ENCODE data around the gene RAPGEF1.

The RAPGEF1 gene

DNA sequence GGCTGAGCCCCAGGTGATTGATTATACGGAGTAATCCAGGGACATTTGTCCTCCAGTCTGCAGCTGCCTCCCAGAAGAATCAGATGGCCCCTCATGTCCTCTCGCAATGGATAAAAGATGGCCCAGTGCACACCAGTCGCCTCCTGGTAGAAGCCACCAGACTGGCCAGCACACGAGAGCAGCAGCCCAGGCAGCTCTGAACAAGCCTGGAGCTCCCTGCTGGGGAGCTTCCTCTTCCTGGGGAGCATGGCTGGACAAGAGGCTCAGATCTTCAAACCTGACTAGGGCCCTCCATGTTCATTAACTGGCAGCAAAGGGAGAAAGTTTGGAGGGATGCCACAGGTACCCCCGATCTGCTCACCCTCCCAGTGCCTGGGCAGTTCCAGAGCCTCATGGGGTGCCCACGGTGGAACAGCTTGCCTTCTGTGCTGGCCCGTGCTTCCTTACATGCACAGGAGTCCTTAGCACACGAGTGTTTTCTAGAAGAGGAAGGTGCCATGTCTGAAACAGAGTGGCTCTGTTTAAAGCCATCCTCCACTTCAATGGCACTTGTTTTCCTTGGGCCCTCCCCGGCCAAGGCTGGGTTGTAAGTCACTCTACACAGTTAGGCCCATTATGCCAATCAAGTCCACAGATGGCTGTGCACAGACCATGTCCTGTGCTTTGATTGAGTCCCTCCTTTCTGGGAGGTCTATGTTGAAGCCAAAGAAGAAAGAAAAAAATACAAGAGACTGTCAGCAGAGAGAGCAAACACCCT, 118.9 kb downstream of the RAPGEF1 start:
- DNase-seq = no peak

DNA sequence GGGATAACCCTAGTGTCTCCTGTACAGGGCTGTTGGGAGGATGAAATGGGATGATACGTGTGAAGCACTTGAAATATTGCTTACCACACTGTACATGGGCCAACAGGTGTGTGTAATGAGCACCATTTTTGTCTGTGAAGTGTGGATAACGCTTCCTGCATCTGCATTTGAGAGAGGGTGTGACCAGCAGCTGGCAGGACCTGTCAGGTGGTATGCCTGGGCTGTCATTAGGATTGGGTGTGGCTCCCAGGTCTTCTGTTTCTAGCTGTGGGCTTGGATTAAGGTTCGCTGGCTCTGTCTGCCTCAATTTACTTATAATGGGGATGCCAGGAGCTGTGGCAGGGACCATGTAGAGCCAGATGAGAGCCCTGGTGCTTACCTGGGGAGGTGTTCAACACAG, 120.2 kb downstream of the RAPGEF1 start:
- DNase-seq = no peak

DNA sequence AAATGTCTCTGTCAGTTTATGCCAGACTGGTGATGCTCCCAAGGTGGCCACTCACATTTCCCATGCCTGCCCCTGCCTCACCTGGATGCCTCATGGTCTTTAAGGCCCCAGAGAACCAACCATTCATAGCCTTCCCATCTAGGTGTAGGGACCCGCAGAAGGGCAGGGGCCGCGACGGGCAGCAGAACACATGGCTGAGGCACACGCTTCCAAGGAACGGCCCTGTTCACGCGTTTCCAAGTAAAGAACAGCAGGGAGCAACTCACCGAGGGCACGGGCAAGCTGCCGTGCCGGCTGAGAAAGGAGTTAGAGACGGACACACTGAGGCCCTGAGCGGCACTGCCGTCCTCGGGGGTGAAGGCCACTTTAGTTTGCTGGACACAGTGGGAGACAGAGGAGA, 121.1 kb downstream of the RAPGEF1 start:
- DNase-seq = no peak

DNA sequence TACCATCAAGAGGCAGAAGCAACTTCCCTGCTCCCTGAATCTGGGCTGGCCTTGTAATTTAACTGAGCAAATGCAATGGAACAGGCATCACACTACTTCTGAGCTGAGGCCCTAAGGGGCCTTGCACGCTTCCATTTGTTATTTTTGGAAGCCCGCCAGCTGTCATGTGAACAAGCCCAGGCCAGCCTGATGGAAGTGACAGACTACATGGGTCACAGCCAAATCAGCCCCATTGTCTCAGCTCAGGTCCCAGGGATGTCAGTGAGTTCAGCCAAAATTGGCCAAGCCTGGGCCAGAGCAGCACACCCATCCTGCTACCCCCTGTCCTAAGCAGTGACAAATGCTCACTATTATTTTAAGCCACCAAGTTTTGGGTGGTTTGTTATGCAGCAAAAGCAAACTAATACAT, 121.8 kb downstream of the RAPGEF1 start:
- no peak for DNase-seq

GRCh38 chr9:131617611-131618010, 122.3 kb downstream of the RAPGEF1 start:
- DNase-seq = no peak

DNA sequence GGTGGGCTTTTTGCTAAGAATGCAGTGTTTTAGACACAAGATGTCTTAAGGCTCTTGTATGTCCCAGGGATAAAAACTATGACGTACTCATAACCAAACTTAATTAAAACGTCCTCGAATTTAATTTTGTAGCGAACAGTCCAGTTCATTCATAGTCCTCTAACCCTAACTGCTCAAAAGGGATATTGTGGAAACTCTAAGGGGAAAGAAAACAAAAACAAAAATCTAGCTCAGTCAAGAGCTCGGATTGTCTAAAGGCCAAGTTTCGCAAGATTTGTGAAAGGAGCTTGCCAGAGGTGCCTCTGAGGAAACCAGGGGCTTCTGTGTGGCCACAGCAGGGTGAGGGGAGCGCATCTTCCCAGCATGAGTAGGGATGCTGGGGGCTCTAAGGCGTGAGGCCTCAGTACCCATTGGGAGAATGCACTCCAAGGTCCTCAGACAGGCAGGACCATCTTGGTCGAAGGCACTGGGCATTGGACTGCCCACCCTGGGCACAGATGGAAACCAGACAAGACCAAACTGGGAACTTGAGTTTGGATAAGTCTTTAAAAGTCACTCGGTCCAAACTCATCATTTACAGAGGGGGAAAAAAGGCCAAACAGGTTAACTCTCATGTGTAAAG, 122.8 kb downstream of the RAPGEF1 start:
- no peak for DNase-seq

DNA sequence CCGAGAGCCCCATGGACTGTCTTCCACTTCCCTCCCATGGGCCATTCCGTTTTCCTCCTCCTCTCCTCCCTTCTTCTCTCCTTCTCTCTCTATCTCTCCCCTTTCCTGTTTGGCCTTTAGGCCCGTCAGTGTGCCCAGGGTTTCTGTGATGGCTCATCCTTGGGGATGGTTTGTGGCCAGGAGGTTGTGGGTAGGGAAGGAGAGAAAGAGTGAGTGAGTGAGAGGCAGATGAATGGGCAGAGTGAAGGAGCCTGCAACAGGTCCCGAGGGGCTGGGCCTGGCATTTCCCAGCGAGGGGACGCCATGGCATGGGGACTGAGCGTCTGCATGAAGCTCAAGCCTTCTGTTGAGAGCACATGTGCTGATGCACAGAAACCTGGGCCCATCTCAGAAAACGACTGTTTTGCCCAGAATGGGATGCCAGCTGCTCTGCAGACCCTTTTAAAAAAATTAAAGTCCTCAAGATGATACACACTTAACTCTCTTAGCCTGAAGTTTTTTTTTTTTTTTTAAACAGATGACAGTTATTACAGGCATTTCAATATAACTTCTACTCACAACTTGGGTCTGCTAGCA, 125.4 kb downstream of the RAPGEF1 start:
- DNase-seq = no peak

GRCh38 chr9:131613921-131614320, 126.0 kb downstream of the RAPGEF1 start:
- no peak for DNase-seq

DNA sequence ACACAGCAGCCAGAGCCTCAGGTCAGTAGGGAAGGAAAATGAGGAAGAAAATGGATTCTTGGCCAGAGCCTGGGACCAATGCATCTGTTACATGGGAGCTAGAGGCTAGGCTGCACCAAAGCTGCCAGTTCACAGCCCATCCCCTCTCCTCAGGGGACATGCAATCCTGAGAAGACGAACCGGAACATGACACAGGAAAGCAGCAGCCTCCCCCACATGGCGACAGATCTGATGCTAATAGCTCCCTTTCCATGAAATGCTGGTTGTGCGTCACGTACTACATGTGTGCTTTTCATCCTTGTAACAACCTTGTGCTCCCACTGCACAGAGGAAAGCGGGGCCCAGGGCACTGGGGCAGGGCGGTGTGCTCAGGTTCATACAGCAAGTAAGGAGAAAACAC, 127.0 kb downstream of the RAPGEF1 start:
- DNase-seq = no peak

DNA sequence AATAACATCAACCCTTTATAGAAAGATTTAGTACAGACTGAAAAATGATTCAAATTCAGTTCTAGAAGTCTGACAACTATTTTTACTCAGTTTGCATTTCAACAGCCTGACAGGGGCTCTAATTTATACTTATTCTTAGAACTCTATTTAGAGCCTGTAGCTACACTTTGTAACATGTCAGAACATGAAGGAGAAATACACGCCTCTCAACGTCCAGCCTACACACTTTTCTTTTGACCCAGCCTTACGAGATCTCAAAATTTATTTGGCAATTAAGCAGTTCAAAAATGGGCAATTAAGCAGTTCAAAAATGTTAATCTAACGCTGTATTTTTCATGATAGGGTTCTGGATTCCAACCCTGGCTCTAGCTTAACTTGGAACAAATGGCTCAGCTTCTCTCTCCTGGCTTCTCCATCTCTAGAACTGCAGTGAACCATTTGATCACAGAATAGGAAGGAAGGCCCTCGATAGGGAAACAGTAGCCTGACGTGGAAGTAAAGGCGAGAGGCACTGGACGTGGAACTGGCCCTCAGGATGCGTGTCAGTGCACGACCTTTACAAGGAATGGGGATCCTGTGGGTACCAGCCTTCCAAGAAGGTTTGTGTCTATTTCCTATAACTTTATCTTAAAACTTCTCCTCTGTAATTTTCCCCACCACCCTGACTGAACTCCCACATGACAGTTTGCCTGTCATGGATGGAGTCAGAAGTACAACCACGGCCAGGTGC, 128.1 kb downstream of the RAPGEF1 start:
- no peak for DNase-seq

DNA sequence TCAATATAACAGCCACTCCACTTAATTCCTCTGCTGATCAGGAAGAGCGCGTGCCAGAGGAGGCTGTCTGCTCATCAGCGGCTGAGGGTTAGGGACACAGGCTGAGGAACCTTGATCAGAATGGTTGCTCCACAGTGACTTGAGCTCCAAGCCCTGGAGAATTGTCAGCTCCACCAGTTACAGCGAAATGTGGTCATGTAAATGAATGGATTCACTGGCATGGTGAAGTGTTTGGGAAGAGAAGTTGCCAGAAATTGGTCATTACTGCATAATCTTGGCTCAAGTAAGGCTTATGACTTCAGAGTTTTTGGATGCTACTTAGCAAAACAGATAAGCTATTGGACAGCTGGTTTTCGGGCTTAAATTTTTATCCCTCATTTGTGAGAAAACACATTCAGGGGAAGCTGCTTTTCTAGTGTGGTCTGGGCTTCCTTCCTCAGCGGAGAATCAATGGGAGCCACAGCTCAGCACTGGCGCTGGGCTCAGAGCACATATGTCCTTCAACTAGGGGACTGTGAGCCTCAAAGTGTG, 129.6 kb downstream of the RAPGEF1 start:
- DNase-seq = peak; percentile 21 to 38

DNA sequence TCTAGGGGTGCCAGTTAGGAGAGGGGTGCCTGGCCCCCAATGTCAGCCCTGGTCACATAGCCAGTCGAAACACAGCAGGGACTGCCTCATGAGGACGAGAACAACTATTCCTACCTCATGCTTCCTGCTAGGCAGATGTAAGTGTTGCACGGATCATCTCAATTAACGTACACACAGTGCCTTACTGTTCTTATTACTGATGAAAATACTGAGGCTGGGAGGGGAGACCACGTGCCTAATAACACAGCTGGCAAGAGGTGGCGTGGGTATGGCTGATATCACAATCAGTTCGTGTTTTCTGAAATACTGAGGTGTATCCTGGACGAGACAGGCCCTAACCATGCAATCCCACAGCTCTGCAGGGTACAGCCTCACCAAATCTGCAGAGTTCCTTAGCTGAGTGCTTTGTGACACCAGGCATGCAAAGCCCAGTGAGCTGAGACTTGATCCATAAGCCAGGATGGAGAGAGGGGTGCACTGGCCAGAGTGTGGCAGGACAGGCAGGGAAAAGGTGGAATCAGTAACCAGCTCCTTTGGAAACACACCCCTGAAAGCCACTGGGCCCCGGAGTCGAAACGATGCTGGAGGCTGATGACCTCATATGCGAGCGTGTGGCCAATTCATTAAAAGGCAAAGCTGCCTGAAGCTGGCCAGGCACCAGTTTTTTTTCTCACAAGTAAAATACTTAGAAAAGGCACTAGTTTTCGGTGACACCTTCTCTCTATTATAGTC, 130.6 kb downstream of the RAPGEF1 start:
- DNase-seq = no peak

DNA sequence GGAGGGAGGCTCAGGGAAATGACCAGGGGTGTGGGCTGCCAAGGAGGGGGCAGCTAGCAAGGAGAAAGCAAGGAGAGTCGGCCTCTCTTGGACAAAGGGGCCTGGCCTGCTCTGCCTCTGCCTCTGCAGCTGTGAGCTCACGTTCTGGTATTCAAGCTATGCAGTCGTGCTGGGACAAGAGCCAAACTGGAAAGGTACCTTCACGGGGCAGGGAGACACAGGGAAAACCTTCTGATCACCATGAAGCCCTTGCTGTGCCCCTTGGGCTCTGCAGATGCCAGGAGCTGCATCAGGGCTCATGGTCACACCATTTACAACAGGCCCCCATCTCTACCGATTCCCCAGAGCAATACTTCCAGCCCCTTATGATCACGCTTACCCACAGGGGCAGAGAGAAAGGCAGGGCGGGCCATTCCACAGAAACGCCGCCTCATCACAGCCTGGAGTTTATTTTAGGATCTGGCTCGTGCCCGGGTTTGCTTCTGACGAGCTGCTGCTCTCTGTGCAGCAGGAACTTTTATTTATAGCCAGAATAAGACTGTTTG, 131.3 kb downstream of the RAPGEF1 start:
- no peak for DNase-seq

- no peak for DNase-seq
Measured at GRCh38 chr9:131607591-131607990, 132.3 kb downstream of the RAPGEF1 start.

DNA sequence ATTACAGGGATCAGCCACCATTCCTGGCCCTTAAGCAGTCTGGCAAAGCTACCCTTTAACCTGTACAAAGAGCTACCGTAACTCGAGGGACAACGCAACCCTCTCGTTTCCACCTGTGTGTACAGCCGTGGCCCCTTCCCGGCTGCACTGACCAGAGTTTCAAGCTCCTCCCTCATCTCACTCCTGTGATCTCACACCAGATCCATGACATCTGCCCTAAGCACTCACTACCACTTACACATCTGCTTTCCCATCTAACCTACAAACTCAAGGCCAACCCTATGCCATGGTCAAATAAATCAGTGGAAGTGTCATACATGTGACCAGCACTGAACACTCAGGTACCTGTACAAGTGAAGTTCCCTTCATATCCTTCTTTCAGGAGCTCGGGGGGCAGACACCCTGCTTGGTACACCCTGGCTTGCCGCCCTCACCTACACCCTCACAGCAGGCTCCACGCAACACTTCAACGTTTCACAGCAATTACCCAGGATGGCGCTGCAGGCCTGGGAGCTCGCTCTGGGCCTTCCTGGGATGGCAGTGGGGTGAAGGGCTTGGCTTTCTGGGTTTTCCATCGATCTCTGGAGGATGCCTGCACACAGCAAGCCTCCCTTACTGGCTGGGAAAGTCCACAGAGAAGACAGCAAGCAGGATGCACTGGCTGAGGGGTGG, 132.8 kb downstream of the RAPGEF1 start:
- no peak for DNase-seq

DNA sequence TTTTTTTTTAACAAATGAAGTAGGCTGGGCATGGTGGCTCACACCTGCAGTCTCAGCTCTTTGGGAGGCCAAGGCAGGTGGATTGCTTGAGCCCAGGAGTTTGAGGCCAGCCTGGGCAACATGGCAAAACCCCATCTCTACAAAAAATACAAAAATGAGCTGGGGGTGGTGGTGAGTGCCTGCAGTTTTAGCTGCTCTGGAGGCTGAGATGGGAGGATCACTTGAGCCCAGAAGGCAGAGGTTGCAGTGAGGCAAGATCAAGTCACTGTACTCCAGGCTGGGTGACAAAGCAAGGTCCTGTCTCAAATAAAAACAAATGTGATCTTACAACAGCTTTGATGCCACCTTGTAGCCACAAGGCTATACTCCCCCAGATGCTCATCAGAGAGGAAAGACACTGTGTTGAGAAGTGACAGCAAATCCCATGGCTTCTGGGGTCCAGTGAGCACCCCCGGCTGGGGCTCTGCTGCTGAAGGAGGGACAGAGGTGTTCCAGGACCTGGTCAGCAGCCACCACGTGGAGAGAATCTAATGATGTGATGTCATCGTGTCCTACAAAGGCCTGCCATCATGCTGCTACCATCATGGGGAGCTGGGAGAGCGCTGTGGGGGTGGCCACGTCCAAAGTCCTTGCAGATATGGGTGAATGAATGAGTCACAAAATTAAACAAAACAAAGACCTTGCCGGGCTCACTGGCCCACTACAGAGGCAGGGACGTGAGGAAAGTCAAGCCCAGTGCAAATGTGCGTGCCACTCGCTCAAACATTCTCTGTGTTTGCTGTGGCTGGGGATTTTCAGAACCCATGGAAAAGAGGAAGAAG, 133.9 kb downstream of the RAPGEF1 start:
- no peak for DNase-seq

- DNase-seq = no peak
Measured at GRCh38 chr9:131603711-131604439, 136.0 kb downstream of the RAPGEF1 start.

DNA sequence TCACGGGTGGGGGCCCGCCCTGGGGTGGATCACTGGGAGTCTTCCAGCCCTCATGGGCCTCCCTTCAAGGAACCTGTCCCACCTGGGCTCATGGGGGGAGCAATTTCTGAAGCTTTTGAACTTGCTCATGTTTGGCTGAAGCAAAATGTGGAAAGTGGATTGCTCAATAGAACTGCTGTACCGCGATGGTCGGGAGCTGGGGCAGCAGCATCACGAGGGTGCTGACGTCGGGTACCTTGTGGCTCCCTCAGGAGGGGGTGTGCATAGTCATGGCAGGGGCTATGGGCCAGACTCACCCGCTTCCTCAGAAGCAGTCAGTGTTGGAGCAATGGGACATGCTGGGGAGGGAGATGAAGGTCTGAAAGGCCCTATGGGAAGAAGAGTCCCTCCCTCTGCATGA, 136.7 kb downstream of the RAPGEF1 start:
- DNase-seq = no peak

DNA sequence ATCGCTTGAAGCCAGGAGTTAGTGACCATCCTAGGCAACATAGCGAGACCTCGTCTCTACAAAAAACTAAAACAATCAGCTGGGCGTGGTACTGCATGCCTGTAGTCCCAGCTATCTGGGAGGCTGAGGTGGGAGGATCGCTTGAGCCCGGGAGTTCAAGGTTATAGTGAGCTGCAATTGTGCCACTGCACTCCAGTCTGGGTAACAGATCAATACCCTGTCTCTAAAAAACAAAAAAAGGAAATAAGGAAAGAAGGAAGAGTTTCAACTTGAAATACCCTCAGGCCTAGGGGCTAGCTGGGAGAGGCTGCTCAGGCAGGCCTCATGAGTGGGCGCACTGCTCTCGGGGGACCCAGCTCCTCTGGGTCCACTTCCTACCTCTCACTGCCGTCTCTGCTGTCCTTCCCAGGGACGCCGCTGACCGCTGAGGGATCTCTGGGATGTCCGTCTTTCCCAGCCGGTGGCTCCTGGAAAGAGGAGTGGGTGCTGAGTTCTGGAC, 138.1 kb downstream of the RAPGEF1 start:
- DNase-seq = no peak

DNA sequence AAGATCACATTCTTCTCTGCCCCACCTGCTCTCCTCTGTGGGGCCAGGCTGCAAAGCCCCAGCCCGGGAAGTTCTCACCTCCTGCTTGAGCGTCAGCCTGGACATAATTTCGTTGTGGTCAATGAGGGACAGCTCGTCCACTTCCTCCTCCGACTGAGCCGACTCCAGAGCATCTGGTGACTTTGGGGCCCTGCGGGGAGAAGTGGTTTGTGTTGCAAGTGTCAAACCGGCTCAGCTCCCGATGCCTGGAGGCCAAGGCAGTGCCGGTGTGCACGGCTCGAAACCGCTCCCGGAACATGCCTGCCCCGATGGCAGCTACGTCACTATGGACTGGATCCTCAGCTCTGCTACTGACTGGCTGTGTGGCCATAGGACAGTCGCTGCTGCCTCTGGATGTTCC, 141.8 kb downstream of the RAPGEF1 start:
- peak; percentile 70 to 72 for DNase-seq

All from Kasumi-1 (cell line).